Neuronal stem cell (in vitro differentiated cells): Measurements from ENCODE around the gene TFEB.

Experiments
- DNase-seq: peaks from one replicate; pipeline ENCODE4 v3.0.0-alpha.2; 2013; ENCODE audit warnings: low spot score
- H2AFZ ChIP-seq: one replicate; pipeline ENCODE4 v1.6.1; 2013; ENCODE audit warnings: mild to moderate bottlenecking, low read length, inconsistent platforms
- H2AK5ac ChIP-seq: 2 replicates; pipeline ENCODE4 v1.6.1; 2013; ENCODE audit warnings: low read depth, mild to moderate bottlenecking, inconsistent platforms, low read length, moderate library complexity, mixed read lengths
- H2BK120ac ChIP-seq: 2 replicates; pipeline ENCODE4 v1.6.1; 2013; ENCODE audit warnings: low read depth, mild to moderate bottlenecking, inconsistent platforms, low read length, moderate library complexity, mixed read lengths
- H2BK12ac ChIP-seq: one replicate; pipeline ENCODE4 v1.6.1; 2013; ENCODE audit warnings: low read length, inconsistent platforms
- H2BK15ac ChIP-seq: 2 replicates; pipeline ENCODE4 v1.6.1; 2013; ENCODE audit warnings: mild to moderate bottlenecking, low read length, inconsistent platforms, mixed read lengths
- H2BK5ac ChIP-seq: one replicate; pipeline ENCODE4 v1.6.1; 2013; ENCODE audit warnings: inconsistent platforms, mild to moderate bottlenecking, low read length, moderate library complexity
- H3K14ac ChIP-seq: one replicate; pipeline ENCODE4 v1.6.1; 2013; ENCODE audit warnings: low read length, inconsistent platforms
- H3K18ac ChIP-seq: 2 replicates; pipeline ENCODE4 v1.6.1; 2013; ENCODE audit warnings: low read length, inconsistent platforms
- H3K23ac ChIP-seq: 2 replicates; pipeline ENCODE4 v1.6.1; 2013; ENCODE audit warnings: low read depth, mild to moderate bottlenecking, mixed read lengths, low read length, inconsistent platforms; ENCODE audit not compliant: poor library complexity
- H3K27ac ChIP-seq: replicated peaks from 3 replicates; pipeline ENCODE4 v1.5.1; 2013; ENCODE audit warnings: low read length, inconsistent platforms
- H3K27me3 ChIP-seq, 3 experiments: 2 replicates each; pipeline ENCODE4 v1.6.1; 2013; ENCODE audit warnings: low read length in 3 of 3, mild to moderate bottlenecking in 2 of 3, inconsistent platforms in 1 of 3, low read depth in 1 of 3, mixed read lengths in 1 of 3, moderate library complexity in 1 of 3; ENCODE audit not compliant: control insufficient read depth in 3 of 3, insufficient read depth in 3 of 3
- H3K36me3 ChIP-seq, 2 donors: replicated peaks in 1 of 2; 2 replicates each; pipeline ENCODE4 v1.6.1; 2013; ENCODE audit warnings: low read length in 2 of 2; ENCODE audit not compliant: control insufficient read depth in 2 of 2, insufficient read depth in 2 of 2
- H3K4ac ChIP-seq: 2 replicates; pipeline ENCODE4 v1.6.1; 2013; ENCODE audit warnings: inconsistent platforms, mild to moderate bottlenecking, low read length, moderate library complexity
- H3K4me1 ChIP-seq, 2 donors: 1 replicate in 1 of 2; 2 replicates in 1 of 2; pipeline ENCODE4 v1.6.1; 2013; ENCODE audit warnings: low read length in 2 of 2, low read depth in 1 of 2; ENCODE audit not compliant: control insufficient read depth in 2 of 2, insufficient read depth in 1 of 2
- H3K4me2 ChIP-seq: one replicate; pipeline ENCODE4 v1.6.1; 2013; ENCODE audit warnings: mild to moderate bottlenecking, low read length, inconsistent platforms; ENCODE audit not compliant: insufficient read depth, poor library complexity, severe bottlenecking
- H3K4me3 ChIP-seq, 2 donors: 2 replicates each; pipeline ENCODE4 v1.5.1; 2013; ENCODE audit warnings: low read length in 2 of 2, mild to moderate bottlenecking in 2 of 2, inconsistent platforms in 1 of 2, moderate library complexity in 1 of 2
- H3K79me1 ChIP-seq: one replicate; pipeline ENCODE4 v1.6.1; 2013; ENCODE audit warnings: low read depth, mild to moderate bottlenecking, inconsistent platforms, low read length, moderate library complexity
- H3K9ac ChIP-seq: one replicate; pipeline ENCODE4 v1.6.1; 2013; ENCODE audit warnings: mild to moderate bottlenecking, low read depth, low read length, inconsistent platforms; ENCODE audit not compliant: poor library complexity
- H3K9me3 ChIP-seq, 2 donors: replicated peaks in 1 of 2; 2 replicates each; pipeline versions ENCODE3 to v1.6.1; 2013; ENCODE audit warnings: low read length in 2 of 2, mild to moderate bottlenecking in 2 of 2, inconsistent platforms in 1 of 2, low read depth in 1 of 2, mixed read lengths in 1 of 2, moderate library complexity in 1 of 2; ENCODE audit not compliant: control insufficient read depth in 2 of 2, insufficient read depth in 1 of 2
- H4K8ac ChIP-seq: one replicate; pipeline ENCODE4 v1.6.1; 2013; ENCODE audit warnings: low read depth, mild to moderate bottlenecking, inconsistent platforms, low read length, moderate library complexity
- H4K91ac ChIP-seq: one replicate; pipeline ENCODE4 v1.6.1; 2013; ENCODE audit warnings: low read length, low read depth, mild to moderate bottlenecking, inconsistent platforms; ENCODE audit not compliant: poor library complexity
- WGBS, 2 donors: extraction: QIAGEN DNeasy Blood & Tissue Kit; methylation state at CpG; one replicate each; pipeline ENCODE4 v1.1.7; 2013; ENCODE audit warnings: missing lambda C conversion rate in 2 of 2, mixed read lengths in 1 of 2; ENCODE audit not compliant: insufficient read length in 2 of 2, insufficient replicate concordance in 1 of 2; ENCODE audit errors: extremely low coverage in 2 of 2; 5-methylcytosine and 5-hydroxymethylcytosine counted together

The TFEB gene

GRCh38 chr6:41678511-41679084 lies 56.8 kb downstream of the TFEB start:
- no peak overlapping the region for H4K91ac ChIP-seq
- H2BK12ac ChIP-seq = no peak overlapping the region
- peaks cover 18 to 23% of the 10 kb centered on the region in 2 donors for H3K4me1 ChIP-seq
- H4K8ac ChIP-seq = no peak overlapping the region
- no peak overlapping the region for H2BK120ac ChIP-seq
- no peak overlapping the region for H2AFZ ChIP-seq
- no CpG with 5 or more reads among the region's 8 CpGs for WGBS, 2 donors
- no peaks in the 10 kb centered on the region for H3K36me3 ChIP-seq
- no peak overlapping the region for H3K9ac ChIP-seq
- no peak for DNase-seq
- H3K4me2 ChIP-seq = no peak overlapping the region
- no peak overlapping the region for H3K18ac ChIP-seq
- H3K9me3 ChIP-seq = no peaks in the 10 kb centered on the region
- no peak overlapping the region for H3K27ac ChIP-seq
- no peak overlapping the region for H3K14ac ChIP-seq
- no peak overlapping the region for H3K23ac ChIP-seq
- H2BK15ac ChIP-seq = no peak overlapping the region
- no peak overlapping the region for H3K4ac ChIP-seq
- no peak overlapping the region for H3K4me3 ChIP-seq
- no peak overlapping the region for H2BK5ac ChIP-seq
- no peak overlapping the region for H2AK5ac ChIP-seq
- H3K79me1 ChIP-seq = no peaks in the 10 kb centered on the region
- H3K27me3 ChIP-seq = peaks cover 0 to 30% (median 11%) of the 10 kb centered on the region in 3 experiments

- Histone ChIP-seq H3K79me1 (no peaks in the 10 kb centered on the region), H3K27me3 (peaks cover 0 to 30% (median 5%) of the 10 kb centered on the region in 3 experiments), H4K8ac (no peak overlapping the region), H2BK120ac (no peak overlapping the region), H2BK15ac (no peak overlapping the region), H3K4ac (no peak overlapping the region), H2BK12ac (peak overlapping the region; percentile 25), H3K18ac (peak overlapping the region; percentile 9), H3K4me3 (peak overlapping the region in 1 of 2 donors; percentile 28), H3K23ac (peak overlapping the region; percentile 47), H2AK5ac (peak overlapping the region; percentile 48), H3K27ac (no peak overlapping the region), H4K91ac (no peak overlapping the region), H3K36me3 (no peaks in the 10 kb centered on the region), H2AFZ (peak overlapping the region; percentile 61), H3K14ac (peak overlapping the region; percentile 1), H3K9ac (no peak overlapping the region), H3K9me3 (no peaks in the 10 kb centered on the region), H2BK5ac (peak overlapping the region; percentile 68), H3K4me1 (peaks cover 15 to 19% of the 10 kb centered on the region in 2 donors), H3K4me2 (no peak overlapping the region)
- no peak for DNase-seq
- no CpG with 5 or more reads among the region's 25 CpGs for WGBS, 2 donors
These were observed 58.1 kb downstream of the TFEB start for GRCh38 chr6:41677124-41677921.

GRCh38 chr6:41676431-41676830 lies 59.0 kb downstream of the TFEB start:
- Histone ChIP-seq H2AFZ (no peak overlapping the region), H4K91ac (no peak overlapping the region), H2AK5ac (no peak overlapping the region), H3K4ac (no peak overlapping the region), H4K8ac (no peak overlapping the region), H3K9ac (peak overlapping the region; percentile 17), H3K79me1 (no peaks in the 10 kb centered on the region), H3K18ac (no peak overlapping the region), H3K9me3 (no peaks in the 10 kb centered on the region), H3K14ac (no peak overlapping the region), H3K4me1 (peaks cover 14 to 17% of the 10 kb centered on the region in 2 donors), H3K23ac (no peak overlapping the region), H3K27ac (no peak overlapping the region), H2BK5ac (no peak overlapping the region), H2BK12ac (no peak overlapping the region), H3K4me2 (no peak overlapping the region), H2BK120ac (no peak overlapping the region), H3K36me3 (no peaks in the 10 kb centered on the region), H3K27me3 (peaks cover 0 to 36% (median 5%) of the 10 kb centered on the region in 3 experiments), H3K4me3 (no peak overlapping the region), H2BK15ac (no peak overlapping the region)
- no peak for DNase-seq
- WGBS, 2 donors = no CpG with 5 or more reads among the region's 5 CpGs

- Histone ChIP-seq H4K8ac (no peak overlapping the region), H3K27ac (no peak overlapping the region), H3K9ac (no peak overlapping the region), H3K14ac (no peak overlapping the region), H2AFZ (no peak overlapping the region), H3K27me3 (peaks cover 0 to 36% (median 5%) of the 10 kb centered on the region in 3 experiments), H3K36me3 (no peaks in the 10 kb centered on the region), H3K79me1 (no peaks in the 10 kb centered on the region), H3K4me2 (no peak overlapping the region), H3K18ac (no peak overlapping the region), H3K9me3 (no peaks in the 10 kb centered on the region), H4K91ac (no peak overlapping the region), H2AK5ac (no peak overlapping the region), H2BK15ac (no peak overlapping the region), H3K4ac (no peak overlapping the region), H2BK120ac (no peak overlapping the region), H3K23ac (no peak overlapping the region), H2BK12ac (no peak overlapping the region), H3K4me3 (no peak overlapping the region), H3K4me1 (peaks cover 14 to 17% of the 10 kb centered on the region in 2 donors), H2BK5ac (no peak overlapping the region)
- DNase-seq = no peak
- no CpG with 5 or more reads among the region's 6 CpGs for WGBS, 2 donors
These were observed 59.4 kb downstream of the TFEB start for GRCh38 chr6:41675992-41676391.
